Vagina (tissue), 2 donors: ENCODE data around the gene EML6. TPM values are rescaled to one million over a fixed set of nuclear protein-coding genes. Genes with fewer than 3 reads are reported as not detected.

Source experiments
- DNase-seq, 2 donors: peaks; one replicate each; pipeline ENCODE4 v3.0.0-alpha.2; 2017; ENCODE audit errors: extremely low spot score in 2 of 2
- H3K27ac ChIP-seq: fragments of 200-600 bp; sonication (generic); one replicate; pipeline ENCODE4 v1.5.1; 2019
- H3K27me3 ChIP-seq: fragments of 200-600 bp; sonication (generic); one replicate; pipeline ENCODE4 v1.5.1; 2019
- H3K36me3 ChIP-seq, 2 donors: fragments of 200-600 bp; sonication (generic); one replicate each; pipeline ENCODE4 v1.5.1; 2017 to 2019
- H3K4me1 ChIP-seq: fragments of 200-600 bp; sonication (generic); one replicate; pipeline ENCODE4 v1.5.1; 2019
- H3K4me3 ChIP-seq, 2 donors: fragments of 200-600 bp; sonication (generic); 1 replicate in 1 of 2; 2 replicates in 1 of 2; pipeline ENCODE4 v1.5.1; 2016 to 2019
- H3K9me3 ChIP-seq: fragments of 200-600 bp; sonication (generic); one replicate; pipeline ENCODE4 v1.5.1; 2019
- CTCF ChIP-seq, 3 experiments: fragments of 450-650 bp in 2 of 3; fragments of 200-600 bp in 1 of 3; sonication (generic) in 1 of 3; IDR thresholded peaks; one replicate each; pipeline ENCODE4 v1.5.1; 2017 to 2019; ENCODE audit warnings: antibody characterized with exemption in 3 of 3, mild to moderate bottlenecking in 2 of 3, moderate library complexity in 2 of 3
- POLR2A ChIP-seq, 2 donors: fragments of 450-650 bp; IDR thresholded peaks; one replicate each; pipeline ENCODE4 v1.6.1; 2017; ENCODE audit warnings: antibody characterized with exemption in 2 of 2, mild to moderate bottlenecking in 2 of 2, moderate library complexity in 2 of 2
- POLR2AphosphoS5 ChIP-seq, 2 donors: sonication (generic); formaldehyde crosslinking; IDR thresholded peaks; one replicate each; pipeline ENCODE4 v1.9.0; 2017; ENCODE audit warnings: antibody characterized with exemption in 2 of 2, mild to moderate bottlenecking in 2 of 2, low read depth in 1 of 2; ENCODE audit not compliant: insufficient read depth in 1 of 2
- intact Hi-C: fragments of 100-400 bp; cut with DNase I; formaldehyde crosslinking; loops from one replicate; pipeline ENCODE4 v1.15.1; 2023
- total RNA-seq: library from RNA; depleted of rRNA; stranded (reverse); fragments of >200 nt; gene quantifications from one replicate; pipeline ENCODE4 v1.2.3, GENCODE V29; 2016

Gene EML6
- total RNA-seq, 1 donor from 2014 or later, result 1.7 TPM

GRCh38 chr2:54722641-54723040 lies 821 bp upstream of the EML6 start:
- no peaks in the 10 kb centered on the region for H3K36me3 ChIP-seq
- H3K27ac ChIP-seq, result peak overlapping the region; percentile 55
- no peaks in the 10 kb centered on the region for H3K27me3 ChIP-seq
- TF ChIP-seq POLR2AphosphoS5 (IDR thresholded peaks at IDR 0.05; ENCODE audit: insufficient read depth in 1 of 2, low read depth in 1 of 2) (no peak), POLR2A (IDR thresholded peaks at IDR 0.05) (no peak), CTCF (IDR thresholded peaks at IDR 0.05) (no peak)
- no peaks in the 10 kb centered on the region for H3K9me3 ChIP-seq
- peaks cover 8% of the 10 kb centered on the region for H3K4me1 ChIP-seq
- intact Hi-C loops, result loop anchor here (10.0 kb wide), 1 partner anchor 112 kb away; no protein-coding TSS in a partner anchor
- peak overlapping the region; percentile 64 to 67 for H3K4me3 ChIP-seq
- no peak for DNase-seq

DNA sequence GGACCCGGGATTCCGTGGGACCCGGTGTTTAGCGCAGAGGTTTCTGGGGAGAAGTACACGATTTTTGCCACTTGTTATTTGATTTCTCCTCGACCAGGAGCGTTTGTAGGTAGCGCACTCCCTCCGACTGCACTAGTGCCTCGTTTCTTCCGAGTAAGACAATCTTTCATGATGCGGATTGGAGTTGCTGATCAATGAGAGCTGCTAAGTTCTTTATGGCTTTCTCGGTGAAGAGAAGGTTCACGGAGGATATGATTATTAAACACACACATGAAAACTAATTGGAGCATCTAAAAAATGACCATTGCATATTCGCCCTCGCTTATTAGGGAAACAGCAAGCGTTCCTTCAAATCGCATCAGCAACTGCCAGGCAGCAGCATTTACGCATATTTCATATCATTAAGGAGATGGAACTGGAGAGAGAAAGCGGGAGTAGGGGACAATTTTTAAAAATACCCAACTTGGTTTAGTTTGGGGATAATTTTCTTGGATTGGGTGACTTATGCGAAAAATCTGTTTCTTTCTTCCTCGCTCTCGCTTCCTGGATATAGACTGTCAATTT lies 616 bp downstream of the EML6 start:
- Histone ChIP-seq H3K27me3 (no peaks in the 10 kb centered on the region), H3K4me1 (peaks cover 8% of the 10 kb centered on the region), H3K9me3 (no peaks in the 10 kb centered on the region), H3K36me3 (no peaks in the 10 kb centered on the region), H3K27ac (peak overlapping the region; percentile 62), H3K4me3 (peak overlapping the region; percentile 64 to 67)
- DNase-seq, result no peak
- intact Hi-C loops, result loop anchor here (10.0 kb wide), 1 partner anchor 111 kb away; no protein-coding TSS in a partner anchor
- TF ChIP-seq CTCF (IDR thresholded peaks at IDR 0.05), result no peak
- TF ChIP-seq POLR2A (IDR thresholded peaks at IDR 0.05), result no peak
- TF ChIP-seq POLR2AphosphoS5 (IDR thresholded peaks at IDR 0.05; ENCODE audit: insufficient read depth in 1 of 2, low read depth in 1 of 2), result no peak

DNA sequence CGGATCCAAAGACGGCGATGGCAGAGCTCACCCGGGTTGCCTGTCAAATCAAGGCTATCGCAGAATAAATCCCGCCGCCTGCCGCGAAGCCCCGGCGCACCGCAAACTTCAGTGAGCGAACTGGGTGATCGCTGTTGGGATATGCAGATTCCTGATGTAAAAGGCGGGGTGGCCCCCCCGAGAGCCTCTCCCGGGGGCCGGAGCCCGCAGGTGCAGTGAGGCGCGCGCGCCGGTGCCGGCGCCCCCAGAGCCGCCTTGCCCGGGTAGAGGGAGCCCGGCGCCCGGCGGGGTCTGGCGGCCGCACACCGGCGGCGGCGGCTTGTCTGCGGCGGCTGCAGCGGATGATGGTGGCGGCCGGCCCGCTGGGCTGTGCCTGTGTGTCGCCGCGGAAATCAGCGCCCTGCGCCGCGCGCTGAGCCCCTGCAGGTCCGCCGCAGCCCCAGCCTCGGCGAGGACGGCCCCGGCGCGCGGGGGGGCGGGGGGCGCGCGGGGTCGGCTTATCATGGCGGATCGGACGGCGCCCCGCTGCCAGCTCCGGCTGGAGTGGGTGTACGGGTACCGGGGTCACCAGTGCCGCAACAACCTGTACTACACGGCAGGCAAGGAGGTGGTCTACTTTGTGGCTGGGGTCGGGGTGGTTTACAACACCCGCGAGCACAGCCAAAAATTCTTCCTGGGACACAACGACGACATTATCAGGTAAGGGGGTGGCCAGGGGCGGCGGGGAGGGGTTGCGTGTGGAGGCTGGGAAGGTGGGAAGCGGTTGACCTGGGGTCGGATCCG lies 1.3 kb downstream of the EML6 start:
- peak overlapping the region; percentile 64 to 67 for H3K4me3 ChIP-seq
- intact Hi-C loops, result loop anchor here (10.0 kb wide), 1 partner anchor 110 kb away; no protein-coding TSS in a partner anchor

DNA sequence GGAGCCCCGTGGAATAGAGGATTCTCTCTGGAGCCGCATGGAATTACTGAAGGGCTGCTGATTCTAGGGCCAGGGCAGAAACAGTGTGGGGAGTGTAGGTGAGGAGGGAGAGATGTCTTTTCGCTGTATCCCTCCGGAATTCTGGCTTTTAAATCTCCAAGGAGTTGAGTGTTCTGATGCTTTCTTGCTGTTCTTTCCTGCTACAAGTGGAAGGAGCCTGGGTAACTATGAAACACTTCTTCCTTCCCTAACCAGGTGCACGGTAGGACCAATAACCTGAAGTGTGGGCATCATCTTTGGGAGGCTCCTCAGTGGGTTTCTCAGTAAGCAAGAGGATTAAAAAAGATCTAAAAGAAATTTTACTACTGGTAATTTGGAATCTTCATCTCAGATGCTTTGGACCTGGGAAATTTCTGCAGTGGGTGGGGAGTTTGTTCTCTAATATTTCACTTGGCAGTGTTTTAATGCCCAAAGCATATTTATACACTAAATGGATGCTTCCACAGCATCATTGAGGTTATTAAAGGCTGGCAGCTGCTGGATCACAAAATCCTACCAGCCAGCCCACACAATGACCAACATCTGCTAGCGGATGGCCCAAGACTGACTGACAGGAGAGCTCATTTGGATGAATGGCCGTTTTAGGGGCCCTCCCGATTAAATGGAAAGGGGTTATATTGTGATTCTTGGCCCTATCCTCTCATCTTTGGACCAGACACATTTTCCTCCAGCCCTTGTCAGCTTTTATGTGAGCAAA lies 2.1 kb downstream of the EML6 start:
- intact Hi-C loops, result loop anchor here (10.0 kb wide), 1 partner anchor 109 kb away; no protein-coding TSS in a partner anchor

More for the DNA sequence above, 1.3 kb downstream of the EML6 start:
- DNase-seq, result no peak
- H3K27ac ChIP-seq, result no peak overlapping the region
- peaks cover 8% of the 10 kb centered on the region for H3K4me1 ChIP-seq
- TF ChIP-seq POLR2AphosphoS5 (IDR thresholded peaks at IDR 0.05; ENCODE audit: insufficient read depth in 1 of 2, low read depth in 1 of 2), result no peak
- no peak for TF ChIP-seq POLR2A (IDR thresholded peaks at IDR 0.05)
- no peak for TF ChIP-seq CTCF (IDR thresholded peaks at IDR 0.05)
- H3K27me3 ChIP-seq, result no peaks in the 10 kb centered on the region
- H3K9me3 ChIP-seq, result no peaks in the 10 kb centered on the region
- no peaks in the 10 kb centered on the region for H3K36me3 ChIP-seq

More for the DNA sequence above, 2.1 kb downstream of the EML6 start:
- Histone ChIP-seq H3K9me3 (no peaks in the 10 kb centered on the region), H3K4me3 (peak overlapping the region; percentile 64 to 67), H3K27me3 (no peaks in the 10 kb centered on the region), H3K27ac (no peak overlapping the region), H3K36me3 (no peaks in the 10 kb centered on the region), H3K4me1 (peaks cover 8% of the 10 kb centered on the region)
- TF ChIP-seq POLR2A (IDR thresholded peaks at IDR 0.05) (no peak), POLR2AphosphoS5 (IDR thresholded peaks at IDR 0.05; ENCODE audit: insufficient read depth in 1 of 2, low read depth in 1 of 2) (no peak), CTCF (IDR thresholded peaks at IDR 0.05) (no peak)
- no peak for DNase-seq
